Cerebellar nuclear complex (tissue), 1 donor: ENCODE results near the gene GMDS.
"Not testable (repeated sequence)": the region's sequence is repeated elsewhere in the genome, so short reads cannot be mapped to it uniquely, and the experiment has no call there.

Experiments
- DNase-seq, 2 experiments: peaks; one replicate each; lab custom pipeline; 2025; lab: John Stamatoyannopoulos, UW

Gene GMDS

DNA sequence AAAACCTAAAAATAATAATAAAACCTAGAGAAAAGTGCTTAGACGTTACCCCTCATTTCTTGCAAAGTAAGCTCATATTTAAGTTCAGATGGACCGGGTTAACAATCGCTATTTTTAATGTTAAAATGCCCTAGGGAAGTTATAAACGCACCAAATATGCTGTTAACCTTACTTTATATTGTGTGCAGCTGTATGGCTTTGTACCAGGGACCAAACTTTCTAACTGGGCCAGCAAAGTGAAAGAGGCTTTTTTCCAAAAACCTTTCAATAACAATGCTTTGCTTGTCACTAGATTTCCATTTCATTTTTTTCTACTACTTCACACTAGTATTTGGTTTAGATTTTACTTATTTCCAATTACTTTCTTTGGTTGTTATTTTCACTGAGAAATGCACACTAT, 387.2 kb downstream of the GMDS start:
- no peak for DNase-seq

DNA sequence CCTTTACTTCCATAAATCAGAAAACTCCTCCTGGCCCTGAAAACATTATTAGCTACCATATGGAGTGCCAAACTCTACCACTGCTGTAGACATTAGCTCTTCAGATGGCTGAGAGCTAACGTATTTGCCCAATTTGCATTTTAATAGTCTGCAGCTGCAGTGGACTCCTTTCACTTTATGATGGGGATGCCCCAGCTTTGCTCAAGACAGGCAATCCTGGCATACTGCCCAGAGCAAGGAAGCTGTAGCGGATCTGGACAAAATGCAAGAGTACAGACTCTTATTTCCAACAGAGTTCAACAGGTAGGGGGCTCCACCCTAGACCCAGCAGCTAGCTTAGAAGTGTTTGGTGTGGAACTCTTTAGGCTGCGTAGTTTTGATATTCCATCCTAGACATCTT, 389.0 kb downstream of the GMDS start:
- DNase-seq: no peak

DNA sequence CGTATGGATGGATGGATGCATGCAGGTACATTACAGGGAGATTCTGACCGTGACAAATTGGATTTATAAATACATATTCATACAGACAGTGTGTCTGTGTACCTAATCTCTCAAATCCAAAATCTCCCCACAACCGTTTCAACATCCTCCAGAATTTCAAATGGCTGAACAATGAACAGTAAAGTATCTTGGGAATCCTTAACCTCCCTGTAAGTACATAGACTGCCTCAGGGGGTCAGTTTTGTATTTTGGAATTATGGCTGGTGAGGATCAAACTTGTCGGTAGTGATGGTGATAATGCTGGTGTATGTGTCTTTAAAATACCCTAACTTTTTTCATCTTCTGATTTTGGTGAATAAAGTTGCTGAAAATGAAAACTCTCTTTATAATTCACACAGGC, 389.5 kb downstream of the GMDS start:
- no peak for DNase-seq

DNA sequence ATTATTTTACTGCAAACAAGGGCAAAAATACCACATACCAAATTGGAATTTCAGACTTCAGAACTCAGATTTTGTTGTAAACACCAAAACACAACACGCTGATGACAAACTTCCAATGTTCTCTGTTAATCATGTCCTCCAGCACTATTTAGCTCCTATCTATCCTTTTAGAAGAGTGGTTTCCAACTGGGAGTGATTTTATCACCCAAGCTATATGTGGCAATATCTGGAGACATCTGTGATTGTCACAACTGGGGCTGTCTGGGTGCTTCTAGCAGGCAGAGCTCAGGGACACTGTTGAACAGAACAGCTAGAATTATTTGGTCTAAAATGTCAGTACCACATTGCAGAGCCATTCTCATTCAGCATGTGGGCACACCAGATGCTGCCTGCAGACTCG, 391.1 kb downstream of the GMDS start:
- DNase-seq: no peak

DNA sequence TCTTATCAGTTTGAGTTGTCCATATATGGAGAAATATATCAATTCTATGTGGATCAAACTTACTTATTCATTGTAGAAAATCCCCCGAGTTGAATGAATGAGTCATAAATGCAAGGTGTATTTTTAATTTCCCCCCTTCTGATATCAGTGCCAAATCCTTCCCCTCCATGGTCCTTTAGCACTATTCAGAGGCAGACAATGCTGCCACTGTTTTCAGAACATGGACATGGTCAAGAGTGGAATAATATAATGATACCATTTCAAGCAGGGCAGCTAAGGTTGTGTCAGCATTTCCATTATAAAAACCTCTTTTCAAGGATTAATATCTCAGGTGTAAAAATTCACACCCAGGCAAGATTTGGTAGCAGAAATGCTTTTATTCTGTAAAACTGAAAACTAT, 391.6 kb downstream of the GMDS start:
- DNase-seq: no peak

DNA sequence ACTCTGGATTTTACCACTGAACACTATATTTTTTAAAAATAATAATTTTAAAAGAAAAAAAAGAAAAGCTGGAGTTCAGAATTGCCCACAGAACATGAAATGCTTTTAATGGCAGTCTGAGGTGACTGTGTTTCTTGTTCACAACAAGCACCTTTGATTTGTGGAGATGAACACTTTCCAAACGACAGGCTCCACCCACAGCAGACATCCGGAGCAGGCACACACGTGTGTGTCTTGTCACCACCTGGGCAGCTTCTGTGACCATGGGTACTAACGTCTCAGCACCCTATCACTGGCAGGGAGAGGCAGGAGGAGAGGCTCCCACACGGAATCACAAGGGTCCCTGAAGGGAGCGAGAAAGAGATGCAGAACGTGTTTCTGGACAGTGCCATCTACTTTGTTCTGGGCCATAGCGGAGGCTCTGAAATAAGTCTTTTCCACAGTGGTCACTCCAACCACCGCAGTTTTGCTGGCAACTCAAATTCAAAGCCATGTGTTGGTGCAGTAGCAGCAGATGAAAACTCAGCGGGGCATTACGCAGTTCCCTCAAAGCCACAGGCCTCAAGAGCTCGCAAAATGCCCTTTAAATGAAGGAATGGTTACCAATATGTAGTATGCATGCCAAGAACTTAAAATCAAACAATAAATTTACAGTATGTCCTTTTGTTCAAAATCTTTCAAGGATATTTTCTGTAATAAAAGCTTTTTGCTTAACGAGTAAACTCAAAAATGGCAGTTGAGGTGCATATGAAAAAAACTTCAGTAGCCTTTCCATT, 393.5 kb downstream of the GMDS start:
- DNase-seq: peak in 1 of 2 experiments; percentile 27

DNA sequence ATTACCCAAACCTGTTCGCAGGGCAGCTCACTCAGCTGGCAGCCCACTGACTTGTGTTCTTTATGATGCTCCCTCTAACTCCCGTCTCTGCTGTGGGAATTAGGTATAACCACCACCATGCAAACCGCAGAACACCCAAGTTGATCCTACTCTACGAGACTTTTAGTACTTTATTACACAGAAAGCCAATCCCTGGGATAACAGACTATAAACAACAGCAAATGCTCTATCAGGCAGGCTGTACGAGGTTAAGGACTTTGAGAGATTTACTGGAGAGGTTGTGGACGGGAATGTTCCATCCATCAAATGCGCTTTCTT, 394.6 kb downstream of the GMDS start:
- DNase-seq: no peak

DNA sequence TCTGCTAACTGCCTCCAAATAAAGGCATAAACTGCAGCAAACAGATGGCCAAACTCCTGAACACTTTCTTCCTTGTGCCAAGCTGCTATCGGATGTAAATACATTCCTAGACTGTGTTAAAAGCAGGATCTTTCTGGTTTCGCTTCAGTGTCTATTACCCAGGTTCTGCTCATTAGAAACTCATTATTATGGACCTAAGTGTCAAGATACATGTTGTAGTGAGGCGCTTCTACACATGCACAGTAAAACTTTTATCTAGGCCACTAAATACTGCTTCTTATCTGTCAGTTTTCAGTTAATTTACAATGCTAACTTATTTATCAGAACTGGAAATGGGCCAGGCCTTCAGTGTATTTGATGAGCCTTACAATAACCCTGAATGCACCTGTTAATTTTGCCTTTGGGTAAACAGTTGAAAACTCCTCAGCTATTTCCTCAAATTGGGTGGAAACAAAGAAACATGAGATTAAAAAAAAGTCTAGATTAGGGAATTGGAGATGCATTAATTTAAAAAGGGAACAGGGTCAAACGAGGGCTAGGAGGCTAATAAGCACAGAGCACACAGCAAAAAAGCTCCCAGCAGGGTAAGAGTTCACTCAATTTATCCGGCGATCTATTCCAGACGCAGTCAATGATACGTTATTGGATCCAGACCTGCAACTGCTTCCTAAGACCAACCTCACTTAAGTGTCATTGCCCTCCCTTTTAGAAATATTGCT, 395.1 kb downstream of the GMDS start:
- peak in 1 of 2 experiments; percentile 9 for DNase-seq

DNA sequence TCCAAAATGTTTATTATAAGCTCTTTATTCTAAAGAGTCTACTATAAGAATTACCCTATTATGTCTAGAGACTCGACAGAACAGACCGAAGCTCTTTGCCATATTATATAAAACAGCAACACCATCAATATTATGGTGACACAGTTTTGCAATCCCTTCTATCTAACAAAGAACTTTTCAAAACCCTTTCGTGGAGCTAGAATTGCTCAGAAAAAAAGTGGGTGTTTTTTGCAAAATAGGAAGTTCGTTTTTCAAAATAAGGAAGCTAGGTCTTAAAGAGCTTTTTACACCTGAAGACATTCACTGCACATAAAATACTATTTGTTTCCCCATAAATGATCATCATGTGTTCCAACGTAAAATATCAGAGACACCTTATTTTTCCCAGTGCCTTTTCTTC, 395.7 kb downstream of the GMDS start:
- DNase-seq: no peak

DNA sequence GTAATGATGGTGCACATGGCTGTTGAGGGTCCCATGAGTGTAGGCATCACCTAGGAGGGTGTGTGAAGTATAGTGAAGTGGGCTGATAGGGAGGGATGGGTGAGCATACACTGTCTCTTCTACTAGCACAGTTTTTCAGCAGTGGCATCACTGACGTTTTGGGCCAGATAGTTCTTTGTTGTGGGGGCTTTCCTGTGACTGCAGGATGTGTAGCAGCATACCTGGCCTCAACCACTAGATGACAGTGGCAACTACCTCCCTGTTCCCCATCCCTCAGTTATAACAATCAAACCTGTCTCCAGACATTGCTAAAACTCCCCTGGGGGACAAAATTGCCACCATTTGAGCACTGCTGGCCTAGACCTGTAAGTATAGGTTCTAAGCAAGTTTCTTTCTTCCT, 396.7 kb downstream of the GMDS start:
- DNase-seq: no peak

DNA sequence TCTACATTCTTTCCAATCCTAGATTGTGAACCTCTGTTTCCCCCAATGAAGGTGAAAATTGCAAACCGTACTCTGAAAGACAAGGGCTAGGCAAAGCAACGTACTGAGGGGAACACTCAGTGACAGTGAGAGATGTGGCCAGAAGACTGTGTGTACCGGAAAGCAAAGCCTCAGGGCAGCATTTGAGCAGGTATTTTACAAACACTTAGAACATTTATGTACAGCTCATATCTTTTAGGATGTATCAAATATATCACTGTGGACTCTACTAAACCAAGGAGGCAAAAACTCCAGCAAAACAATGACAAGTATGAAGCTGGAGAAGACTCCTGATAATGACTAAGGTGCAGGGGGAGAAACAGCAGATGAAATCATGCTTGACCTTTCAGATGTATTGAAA, 398.8 kb downstream of the GMDS start:
- DNase-seq: no peak

DNA sequence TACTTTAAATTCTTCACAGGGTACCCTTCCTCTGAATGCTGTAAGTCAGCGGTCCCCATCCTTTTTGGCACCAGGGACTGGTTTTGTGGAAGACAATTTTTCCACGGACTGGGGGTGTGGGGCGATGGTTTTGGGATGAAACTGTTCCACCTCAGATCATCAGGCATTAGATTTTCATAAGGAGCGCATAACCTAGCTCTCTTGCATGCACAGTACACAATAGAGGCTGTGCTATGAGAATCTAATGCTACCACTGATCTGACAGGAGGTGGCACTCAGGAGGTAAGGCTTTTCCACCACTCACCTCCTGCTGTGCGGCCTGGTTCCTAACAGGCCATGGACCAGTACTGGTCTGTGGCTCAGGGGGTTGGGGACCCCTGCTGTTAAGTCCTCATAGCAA, 399.9 kb downstream of the GMDS start:
- DNase-seq: not testable (repeated sequence)

DNA sequence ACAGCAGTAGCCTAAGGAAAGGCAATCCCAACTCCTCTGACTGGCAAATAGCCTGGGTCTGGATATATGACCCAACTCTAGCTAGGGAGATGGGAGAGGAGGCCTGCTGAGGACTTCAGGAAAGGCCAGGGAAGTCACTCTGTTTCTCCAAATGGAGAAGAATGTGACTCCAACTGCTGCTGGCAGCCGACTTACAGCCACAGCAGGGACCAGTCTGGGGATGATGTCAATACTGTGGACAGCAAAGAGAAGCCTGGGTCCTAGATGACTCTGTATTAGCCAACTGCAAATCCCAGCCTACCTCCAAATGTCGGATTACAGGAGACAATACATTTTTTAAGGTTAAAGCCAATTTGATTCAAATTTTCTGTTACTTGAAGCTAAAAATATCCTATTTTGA, 403.1 kb downstream of the GMDS start:
- no peak for DNase-seq

DNA sequence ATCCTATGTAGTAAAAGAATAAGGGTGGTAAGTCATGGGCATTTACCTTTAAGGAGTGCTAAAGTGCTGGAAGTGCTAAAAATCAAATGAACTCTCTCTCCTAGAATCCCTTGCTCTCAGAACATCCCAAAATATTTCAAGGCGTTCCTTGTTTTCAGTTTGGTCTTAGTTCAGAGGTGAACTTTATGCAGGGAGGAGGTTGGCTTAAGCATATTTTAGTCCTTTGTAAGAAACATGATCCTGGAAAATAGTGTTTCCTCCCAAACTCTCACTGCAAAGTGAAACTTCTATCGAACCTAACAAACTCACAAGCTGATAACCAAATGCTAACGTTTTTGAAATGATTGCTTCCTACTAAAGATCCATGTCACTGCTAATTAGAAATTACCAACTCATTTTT, 404.3 kb downstream of the GMDS start:
- DNase-seq: no peak

DNA sequence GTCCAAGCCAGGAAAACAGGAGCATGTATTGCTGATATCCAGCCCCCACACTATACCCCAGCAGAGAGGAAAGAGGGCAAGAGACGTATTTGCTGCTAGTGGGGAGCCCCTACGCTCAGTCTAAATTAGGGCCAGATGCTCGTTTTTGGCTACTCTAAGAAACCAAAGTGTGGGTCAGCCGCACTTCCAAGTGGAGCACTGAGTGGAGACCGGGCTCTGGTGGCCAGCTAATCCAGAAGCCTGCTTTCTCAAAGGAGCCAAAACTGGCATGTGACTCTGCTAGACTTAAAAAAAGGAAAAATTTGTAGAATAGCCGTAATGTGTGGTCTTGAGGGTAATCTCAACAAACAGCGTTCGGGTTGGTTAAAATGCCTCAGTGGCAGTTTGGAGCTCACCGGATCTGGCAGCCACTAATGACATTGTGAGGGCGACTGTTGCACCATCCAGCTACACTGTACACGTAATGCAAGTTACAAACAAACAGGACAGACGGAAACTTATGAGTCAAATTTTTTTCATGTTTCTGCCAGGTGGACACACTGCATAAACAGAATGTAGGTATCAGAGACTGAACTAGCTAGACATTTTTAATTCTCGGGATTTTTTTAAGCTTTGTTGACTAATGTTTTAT, 404.8 kb downstream of the GMDS start:
- DNase-seq: no peak

DNA sequence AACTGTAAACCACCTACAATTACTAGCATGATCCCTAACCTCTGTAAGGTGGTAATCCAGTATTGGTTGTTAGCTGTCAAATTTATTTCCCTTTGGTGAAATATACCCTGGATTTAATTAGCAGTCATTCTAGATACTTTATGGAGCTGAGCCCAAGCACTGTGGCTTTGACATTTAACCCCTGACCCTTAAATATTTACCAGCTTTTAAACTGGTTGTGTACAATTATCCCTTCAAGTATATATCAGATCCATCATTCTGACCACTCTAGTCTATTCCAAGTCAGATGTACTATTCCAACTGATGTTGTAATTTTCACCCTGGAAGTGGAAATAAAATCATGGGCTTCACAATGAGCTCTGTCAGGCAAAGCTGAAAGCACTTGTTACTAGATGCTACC, 406.0 kb downstream of the GMDS start:
- no peak for DNase-seq

DNA sequence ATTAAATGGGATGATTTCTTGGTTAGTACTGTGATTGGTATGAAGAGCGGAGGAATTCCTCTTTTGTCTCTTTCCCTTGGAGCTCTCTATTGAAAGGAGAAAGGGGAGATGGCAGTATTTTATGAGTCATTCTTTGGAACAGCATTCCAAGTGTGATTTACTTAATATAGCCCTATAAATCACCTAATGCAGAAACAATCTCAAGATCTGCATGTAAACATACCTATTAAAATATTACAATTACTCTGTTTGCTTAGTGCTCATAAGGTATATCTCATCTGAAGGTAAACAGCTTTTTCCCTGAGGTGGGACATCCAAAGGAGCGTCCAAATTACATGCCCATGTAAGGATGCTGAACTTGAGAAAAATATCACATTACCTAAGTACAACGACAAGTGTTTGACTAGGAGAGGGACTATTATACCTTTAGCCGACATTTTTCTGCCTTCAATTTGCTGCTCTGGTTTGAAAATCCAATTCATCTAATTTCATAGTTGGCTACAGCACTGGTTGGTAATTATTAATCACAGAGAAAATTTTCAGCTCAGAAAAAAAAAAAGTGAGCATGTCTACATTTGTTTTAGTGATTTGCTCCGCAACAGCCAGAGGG, 406.7 kb downstream of the GMDS start:
- no peak for DNase-seq

DNA sequence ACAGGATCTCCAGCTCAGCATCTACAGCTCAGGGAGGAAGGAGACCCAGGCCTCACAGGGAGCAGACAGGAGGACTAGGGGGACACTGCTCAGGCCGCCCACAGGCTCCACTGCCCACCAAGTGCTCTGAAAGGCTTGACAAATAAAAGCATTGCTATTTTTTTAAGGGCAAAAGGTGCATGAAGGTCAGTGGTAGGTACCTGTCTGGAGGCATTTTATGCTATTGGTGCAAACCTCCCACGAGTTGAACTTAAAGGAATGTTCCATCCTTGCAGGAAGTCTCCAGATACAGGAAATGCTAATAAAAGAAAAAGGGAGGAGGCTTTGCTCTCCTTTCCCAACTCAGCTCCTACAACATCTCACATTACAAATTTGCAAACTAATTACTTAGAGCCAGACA, 407.6 kb downstream of the GMDS start:
- DNase-seq: no peak

DNA sequence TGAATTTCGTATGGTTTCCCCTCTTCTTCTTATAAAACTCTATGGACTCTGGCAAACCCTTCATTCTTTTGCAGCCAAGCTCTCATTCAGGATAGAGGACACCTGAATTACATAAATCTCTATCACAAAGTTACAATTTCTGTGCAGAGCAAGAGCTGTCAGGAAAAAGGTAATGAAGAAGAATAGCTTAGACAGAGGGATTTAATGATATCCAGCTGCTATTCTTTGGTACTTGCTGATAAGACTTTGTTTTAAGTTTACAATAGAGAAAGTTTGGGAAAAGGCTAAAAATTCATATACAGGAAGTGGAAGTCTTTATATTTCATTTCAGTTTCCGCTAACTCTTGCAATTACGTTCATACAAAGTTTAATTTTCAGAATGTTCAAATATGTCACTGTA, 408.7 kb downstream of the GMDS start:
- no peak for DNase-seq

DNA sequence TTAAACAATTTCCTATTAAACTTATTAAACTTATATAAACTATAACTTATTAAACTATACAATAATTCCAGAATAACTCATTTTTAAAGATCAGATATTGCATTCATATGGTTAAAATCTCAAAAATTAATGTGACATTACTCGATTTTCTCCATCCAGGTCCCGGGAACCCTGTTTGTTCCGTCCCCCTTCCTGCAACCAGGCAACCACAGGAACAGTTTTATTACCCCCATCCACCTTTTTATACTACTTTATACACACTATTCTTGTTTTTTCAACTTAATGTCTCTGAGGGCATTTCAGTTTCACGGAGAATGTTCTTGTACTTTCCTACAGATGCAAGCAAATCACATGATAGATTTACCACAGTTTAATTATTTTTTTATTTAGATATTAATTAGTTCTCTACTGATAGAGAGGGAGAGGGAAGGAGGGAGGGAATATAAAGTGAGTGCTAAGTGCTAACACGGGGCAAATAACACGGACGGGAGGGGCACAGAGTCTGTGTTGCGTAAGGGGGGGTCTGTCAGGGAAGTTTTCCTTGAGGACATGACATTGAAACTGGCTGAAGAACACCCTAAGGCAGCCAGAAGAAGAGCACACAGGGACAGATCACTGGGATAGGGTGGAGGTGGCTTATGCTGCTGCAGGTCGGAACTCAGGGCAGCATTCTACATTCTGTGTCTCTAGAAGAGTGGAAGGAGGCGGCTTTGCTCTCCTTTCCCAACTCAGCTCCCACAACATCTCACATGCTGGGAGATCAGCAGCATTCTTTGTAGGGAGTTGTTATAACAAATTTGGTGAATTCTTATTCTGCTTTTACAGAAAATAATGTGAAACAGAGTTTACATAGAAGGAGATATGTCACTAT, 410.5 kb downstream of the GMDS start:
- no peak for DNase-seq

DNA sequence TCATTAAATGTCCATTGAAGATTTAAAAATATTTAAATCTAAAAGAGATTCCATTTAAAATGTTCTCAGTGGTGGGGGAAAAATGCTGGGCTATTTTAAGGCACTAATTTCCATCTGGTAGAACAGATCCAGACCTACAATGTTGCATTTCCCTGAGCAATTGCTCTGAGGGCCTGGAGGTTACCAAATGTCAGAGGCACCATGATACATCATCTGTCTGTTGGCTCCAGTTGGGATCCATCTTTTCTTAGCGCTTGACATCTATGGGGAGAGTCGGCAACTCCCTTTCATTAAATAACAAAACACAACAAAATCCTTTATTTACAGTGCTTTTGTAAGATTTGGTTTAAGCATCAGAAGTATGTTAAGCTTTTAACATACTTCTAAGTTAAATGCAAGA, 411.2 kb downstream of the GMDS start:
- no peak for DNase-seq
